HEK293 (cell line): ENCODE measurements around the gene MSH2.

Experiments used
- CTCF ChIA-PET: fragments of 350-600 bp; formaldehyde crosslinking; extraction: SDS; loops from one replicate; lab custom pipeline; 2021; ENCODE audit warnings: antibody characterized with exemption; lab: Yijun Ruan, JAX
- POLR2A ChIA-PET: fragments of 300-600 bp; formaldehyde crosslinking; extraction: SDS; loops from one replicate; lab custom pipeline; 2020; ENCODE audit warnings: antibody characterized with exemption, inconsistent platforms; lab: Yijun Ruan, JAX
- H3K27ac ChIP-seq: fragments of 200-500 bp; sonication (Bioruptor generic); 2 replicates; pipeline ENCODE4 v1.5.1; 2014; ENCODE audit warnings: low read depth, low read length, control low read depth, inconsistent platforms; ENCODE audit errors: extremely low read depth
- H3K36me3 ChIP-seq, 2 experiments: fragments of 200-500 bp in 1 of 2; sonication (Bioruptor generic) in 1 of 2; 1 replicate in 1 of 2; 2 replicates in 1 of 2; pipeline ENCODE4 v1.5.1; 2014 to 2017; ENCODE audit warnings: inconsistent platforms in 2 of 2, low read length in 2 of 2; ENCODE audit not compliant: control insufficient read depth in 2 of 2, insufficient read depth in 1 of 2
- H3K4me1 ChIP-seq: fragments of 200-500 bp; sonication (Bioruptor generic); 2 replicates; pipeline ENCODE4 v1.5.1; 2014; ENCODE audit warnings: mild to moderate bottlenecking, low read length, inconsistent platforms; ENCODE audit not compliant: control insufficient read depth, insufficient read depth
- H3K4me3 ChIP-seq: 2 replicates; pipeline ENCODE4 v1.5.1; 2011; ENCODE audit warnings: low read depth, mild to moderate bottlenecking, control low read depth, low read length, moderate library complexity
- H3K9me3 ChIP-seq: fragments of 200-500 bp; sonication (Bioruptor generic); 2 replicates; pipeline ENCODE4 v1.5.1; 2014; ENCODE audit warnings: low read depth, low read length, inconsistent platforms; ENCODE audit not compliant: control insufficient read depth, insufficient read depth
- HOXC10 ChIP-seq: sonication (generic); formaldehyde crosslinking; IDR thresholded peaks from 2 replicates; pipeline ENCODE4 v1.8.1; 2023; ENCODE audit warnings: mild to moderate bottlenecking, missing genetic modification reagents
- KLF16 ChIP-seq: fragments of 450-650 bp; formaldehyde crosslinking; IDR thresholded peaks from 2 replicates; pipeline ENCODE4 v1.5.1; 2017; ENCODE audit warnings: missing biosample characterization, missing genetic modification characterization
- KLF17 ChIP-seq: fragments of 450-650 bp; formaldehyde crosslinking; IDR thresholded peaks from 2 replicates; pipeline ENCODE4 v1.5.1; 2016; ENCODE audit warnings: missing biosample characterization, missing genetic modification characterization
- KLF8 ChIP-seq: fragments of 450-650 bp; formaldehyde crosslinking; IDR thresholded peaks from 2 replicates; pipeline ENCODE4 v1.5.1; 2016; ENCODE audit warnings: missing biosample characterization, missing genetic modification characterization
- OSR2 ChIP-seq: fragments of 450-650 bp; formaldehyde crosslinking; IDR thresholded peaks from 2 replicates; pipeline ENCODE4 v1.5.1; 2016; ENCODE audit warnings: missing biosample characterization, missing genetic modification characterization
- SP2 ChIP-seq: fragments of 450-650 bp; formaldehyde crosslinking; IDR thresholded peaks from 2 replicates; pipeline ENCODE4 v1.5.1; 2016; ENCODE audit warnings: missing biosample characterization, missing genetic modification characterization
- SP3 ChIP-seq: fragments of 450-650 bp; formaldehyde crosslinking; IDR thresholded peaks from 2 replicates; pipeline ENCODE4 v1.5.1; 2016; ENCODE audit warnings: missing biosample characterization, missing genetic modification characterization
- SP7 ChIP-seq: fragments of 450-650 bp; formaldehyde crosslinking; IDR thresholded peaks from 2 replicates; pipeline ENCODE4 v1.5.1; 2016; ENCODE audit warnings: missing biosample characterization, missing genetic modification characterization
- WT1 ChIP-seq: fragments of 450-650 bp; formaldehyde crosslinking; IDR thresholded peaks from 2 replicates; pipeline ENCODE4 v1.5.1; 2016; ENCODE audit warnings: missing biosample characterization, missing genetic modification characterization
- YY1 ChIP-seq: fragments of 450-650 bp; formaldehyde crosslinking; IDR thresholded peaks from 2 replicates; pipeline ENCODE4 v1.5.1; 2018; ENCODE audit warnings: missing biosample characterization, missing genetic modification characterization
- YY2 ChIP-seq: fragments of 450-650 bp; formaldehyde crosslinking; IDR thresholded peaks from 2 replicates; pipeline ENCODE4 v1.5.1; 2016; ENCODE audit warnings: missing biosample characterization, missing genetic modification characterization
- ZBTB10 ChIP-seq: fragments of 450-650 bp; formaldehyde crosslinking; IDR thresholded peaks from 2 replicates; pipeline ENCODE4 v1.5.1; 2016; ENCODE audit warnings: missing biosample characterization, missing genetic modification characterization
- ZBTB26 ChIP-seq: fragments of 450-650 bp; formaldehyde crosslinking; optimal IDR thresholded peaks from 2 replicates; pipeline ENCODE3; 2016; ENCODE audit warnings: missing biosample characterization, mild to moderate bottlenecking, missing genetic modification characterization
- ZFHX2 ChIP-seq: fragments of 450-650 bp; formaldehyde crosslinking; conservative IDR thresholded peaks from 2 replicates; pipeline ENCODE4 v1.5.1; 2016; ENCODE audit warnings: missing biosample characterization, missing genetic modification characterization
- ZIC2 ChIP-seq: fragments of 450-650 bp; formaldehyde crosslinking; IDR thresholded peaks from 2 replicates; pipeline ENCODE4 v1.5.1; 2016; ENCODE audit warnings: missing biosample characterization, missing genetic modification characterization
- ZNF140 ChIP-seq: fragments of 450-650 bp; formaldehyde crosslinking; IDR thresholded peaks from 2 replicates; pipeline ENCODE4 v1.5.1; 2016; ENCODE audit warnings: missing biosample characterization, missing genetic modification characterization
- ZNF335 ChIP-seq: fragments of 450-650 bp; formaldehyde crosslinking; conservative IDR thresholded peaks from 2 replicates; pipeline ENCODE4 v1.5.1; 2016; ENCODE audit warnings: missing biosample characterization, missing genetic modification characterization
- ZNF423 ChIP-seq: fragments of 450-650 bp; formaldehyde crosslinking; IDR thresholded peaks from 2 replicates; pipeline ENCODE4 v1.5.1; 2016; ENCODE audit warnings: missing biosample characterization, missing genetic modification characterization
- ZNF48 ChIP-seq: fragments of 450-650 bp; formaldehyde crosslinking; IDR thresholded peaks from 2 replicates; pipeline ENCODE4 v1.5.1; 2016; ENCODE audit warnings: missing biosample characterization, missing genetic modification characterization
- ZNF510 ChIP-seq: fragments of 450-650 bp; formaldehyde crosslinking; IDR thresholded peaks from 2 replicates; pipeline ENCODE4 v1.5.1; 2018; ENCODE audit warnings: mild to moderate bottlenecking, missing genetic modification characterization, missing biosample characterization; ENCODE audit not compliant: insufficient replicate concordance
- ZNF558 ChIP-seq: fragments of 450-650 bp; formaldehyde crosslinking; IDR thresholded peaks from 2 replicates; pipeline ENCODE4 v1.5.1; 2016; ENCODE audit warnings: missing biosample characterization, missing genetic modification characterization
- ZNF580 ChIP-seq: fragments of 450-650 bp; formaldehyde crosslinking; IDR thresholded peaks from 2 replicates; pipeline ENCODE4 v1.5.1; 2016; ENCODE audit warnings: missing biosample characterization, missing genetic modification characterization
- ZNF600 ChIP-seq: fragments of 450-650 bp; formaldehyde crosslinking; IDR thresholded peaks from 2 replicates; pipeline ENCODE4 v1.5.1; 2016; ENCODE audit warnings: missing biosample characterization, missing genetic modification characterization
- ZNF610 ChIP-seq: fragments of 450-650 bp; formaldehyde crosslinking; IDR thresholded peaks from 2 replicates; pipeline ENCODE4 v1.5.1; 2016; ENCODE audit warnings: missing biosample characterization, missing genetic modification characterization, borderline replicate concordance
- ZNF629 ChIP-seq: fragments of 450-650 bp; formaldehyde crosslinking; IDR thresholded peaks from 2 replicates; pipeline ENCODE4 v1.5.1; 2017; ENCODE audit warnings: missing biosample characterization, missing genetic modification characterization
- ZNF692 ChIP-seq: fragments of 450-650 bp; formaldehyde crosslinking; IDR thresholded peaks from 2 replicates; pipeline ENCODE4 v1.5.1; 2016; ENCODE audit warnings: missing biosample characterization, missing genetic modification characterization
- ZNF747 ChIP-seq: fragments of 450-650 bp; formaldehyde crosslinking; IDR thresholded peaks from 2 replicates; pipeline ENCODE4 v1.5.1; 2016; ENCODE audit warnings: missing biosample characterization, missing genetic modification characterization
- ZNF843 ChIP-seq: fragments of 450-650 bp; formaldehyde crosslinking; IDR thresholded peaks from 2 replicates; pipeline ENCODE4 v1.5.1; 2016; ENCODE audit warnings: missing biosample characterization, missing genetic modification characterization
- ZSCAN30 ChIP-seq: fragments of 450-650 bp; IDR thresholded peaks from 2 replicates; pipeline ENCODE4 v1.5.1; 2018; ENCODE audit warnings: missing biosample characterization, mild to moderate bottlenecking, missing genetic modification characterization, moderate library complexity
- ZSCAN5A ChIP-seq: fragments of 450-650 bp; formaldehyde crosslinking; IDR thresholded peaks from 2 replicates; pipeline ENCODE4 v1.5.1; 2016; ENCODE audit warnings: missing biosample characterization, missing genetic modification characterization

Gene MSH2

GRCh38 chr2:47402805-47403608 lies at the start of gene MSH2:
Gene MSH2, plus strand, starts transcription at chr2:47403156. Its CDS starts 36 bp downstream, at chr2:47403192.
- CTCF ChIA-PET = interaction anchor here (0.6 to 3.0 kb wide), 6 partner anchors 9 to 415 kb away, joined by 3 to 11 read pairs (median 3); no protein-coding TSS in a partner anchor
- Histone ChIP-seq H3K36me3 (peaks cover 7 to 23% of the 10 kb centered on the region in 2 experiments), H3K9me3 (no peaks in the 10 kb centered on the region), H3K27ac (peak within 1 kb of the TSS; percentile 85), H3K4me1 (peaks cover 5% of the 10 kb centered on the region; the same call in 1 of the 2 replicates), H3K4me3 (peak within 1 kb of the TSS; percentile 86)
- POLR2A ChIA-PET = interaction anchor here (0.6 to 1.5 kb wide), 11 partner anchors 9 to 527 kb away, joined by 3 to 6 read pairs (median 4); partner anchors contain the start of gene MSH6
- TF ChIP-seq ZNF692 (tag by site-specific recombination) = peak; percentile 51
- peak; percentile 53 for TF ChIP-seq ZIC2
- TF ChIP-seq ZNF843 (tag by site-specific recombination) = 0 out of 2 replicates have a peak, but pooled peaks have one; percentile 34
- TF ChIP-seq ZNF558 (tag by site-specific recombination) = no peak
- TF ChIP-seq KLF16 = peak; percentile 93
- no peak for TF ChIP-seq ZNF747
- TF ChIP-seq KLF8 = peak; percentile 74; the same call in 1 of the 2 replicates
- 0 out of 2 replicates have a peak, but pooled peaks have one; percentile 29 for TF ChIP-seq ZNF610
- TF ChIP-seq ZNF629 (tag by site-specific recombination) = peak; percentile 30; the same call in 1 of the 2 replicates
- peak; percentile 14 for TF ChIP-seq WT1
- peak; percentile 96 for TF ChIP-seq ZBTB26 (tag by site-specific recombination)
- TF ChIP-seq ZNF600 (tag by site-specific recombination) = 0 out of 2 replicates have a peak, but pooled peaks have one; percentile 46
- TF ChIP-seq HOXC10 (CRISPR knock-in tag) = peak; percentile 85
- no peak for TF ChIP-seq ZNF510 (tag by site-specific recombination)
- TF ChIP-seq SP3 = peak; percentile 82
- TF ChIP-seq SP2 (tag by site-specific recombination) = peak; percentile 95
- peak; percentile 19; the same call in 1 of the 2 replicates for TF ChIP-seq YY2 (tag by site-specific recombination)
- TF ChIP-seq SP7 (tag by site-specific recombination) = peak; percentile 72
- peak; percentile 75; the same call in 1 of the 2 replicates for TF ChIP-seq YY1
- TF ChIP-seq ZNF335 (tag by site-specific recombination) = peak; percentile 95
- TF ChIP-seq ZSCAN30 (tag by site-specific recombination) = peak; percentile 47; the same call in 1 of the 2 replicates
- 0 out of 2 replicates have a peak, but pooled peaks have one; percentile 25 for TF ChIP-seq KLF17
- peak; percentile 62; the same call in 1 of the 2 replicates for TF ChIP-seq ZSCAN5A (tag by site-specific recombination)
- peak; percentile 95 for TF ChIP-seq ZFHX2 (tag by site-specific recombination)
- TF ChIP-seq ZNF580 = no peak; the same call in 1 of the 2 replicates
- peak; percentile 50; the same call in 1 of the 2 replicates for TF ChIP-seq ZNF423
- TF ChIP-seq OSR2 = 0 out of 2 replicates have a peak, but pooled peaks have one; percentile 8
- TF ChIP-seq ZNF140 (tag by site-specific recombination) = no peak
- TF ChIP-seq ZBTB10 = no peak
- TF ChIP-seq ZNF48 = no peak
